ENCODE results near the gene PIP5K1C.
A peak's percentile ranks its signal among the peaks of the same experiment; 100 is the strongest.

PIP5K1C gene

GRCh38 chr19:3698386-3698950, 1.8 kb downstream of the PIP5K1C start:
- H3K4me3 ChIP-seq (replicated peaks in 1 of 2; ENCODE audit: low read depth in 2 of 2, low read length in 2 of 2) = peak overlapping the region in 1 of 2 donors; percentile 15
- no peak for DNase-seq (ENCODE audit: low read depth in 2 of 2)
- TF ChIP-seq CTCF (IDR thresholded peaks at IDR 0.05; ENCODE audit: low read depth, low read length) = no peak

GRCh38 chr19:3697671-3698385, 2.4 kb downstream of the PIP5K1C start:
- TF ChIP-seq CTCF (IDR thresholded peaks at IDR 0.05; ENCODE audit: low read depth, low read length) = no peak
- no peak overlapping the region for H3K4me3 ChIP-seq (replicated peaks in 1 of 2; ENCODE audit: low read depth in 2 of 2, low read length in 2 of 2)
- no peak for DNase-seq (ENCODE audit: low read depth in 2 of 2)

- TF ChIP-seq CTCF (IDR thresholded peaks at IDR 0.05; ENCODE audit: low read depth, low read length) = no peak
- no peak overlapping the region for H3K4me3 ChIP-seq (replicated peaks in 1 of 2; ENCODE audit: low read depth in 2 of 2, low read length in 2 of 2)
- no peak for DNase-seq (ENCODE audit: low read depth in 2 of 2)
Measured at GRCh38 chr19:3697094-3697493, 3.2 kb downstream of the PIP5K1C start.

- no peak for DNase-seq (ENCODE audit: low read depth in 2 of 2)
- no peak overlapping the region for H3K4me3 ChIP-seq (replicated peaks in 1 of 2; ENCODE audit: low read depth in 2 of 2, low read length in 2 of 2)
Measured at GRCh38 chr19:3696660-3696995, 3.6 kb downstream of the PIP5K1C start.

GRCh38 chr19:3695986-3696659, 4.1 kb downstream of the PIP5K1C start:
- H3K4me3 ChIP-seq (replicated peaks in 1 of 2; ENCODE audit: low read depth in 2 of 2, low read length in 2 of 2) = no peak overlapping the region
- no peak for DNase-seq (ENCODE audit: low read depth in 2 of 2)
- TF ChIP-seq CTCF (IDR thresholded peaks at IDR 0.05; ENCODE audit: low read depth, low read length) = no peak

More at GRCh38 chr19:3696660-3696995, 3.6 kb downstream of the PIP5K1C start:
- no peak for TF ChIP-seq CTCF (IDR thresholded peaks at IDR 0.05; ENCODE audit: low read depth, low read length)

GRCh38 chr19:3695124-3695733, 5.0 kb downstream of the PIP5K1C start:
- no peak overlapping the region for H3K4me3 ChIP-seq (replicated peaks in 1 of 2; ENCODE audit: low read depth in 2 of 2, low read length in 2 of 2)
- no peak for TF ChIP-seq CTCF (IDR thresholded peaks at IDR 0.05; ENCODE audit: low read depth, low read length)
- no peak for DNase-seq (ENCODE audit: low read depth in 2 of 2)

Measured in cardiac fibroblast (primary cell).